Esophagus mucosa (tissue), 1 donor: ENCODE data around the gene HSP90AA1. TPM values are rescaled to one million over a fixed set of nuclear protein-coding genes. Genes with fewer than 3 reads are reported as not detected.
"Not testable (repeated sequence)": the region's sequence is repeated elsewhere in the genome, so short reads cannot be mapped to it uniquely, and the experiment has no call there.

ENCODE experiments used
- ATAC-seq: fragments of 200-7000 bp; cut with Tn5 transposase; one replicate; pipeline ENCODE4 v1.9.1; 2020
- total RNA-seq: library from RNA; stranded (reverse); gene quantifications from one replicate; pipeline ENCODE4 v1.2.4, GENCODE V29; 2023
- donor health status: DM: yes; HTN: yes; CAD: no.

The HSP90AA1 gene
- total RNA-seq, 1 donor from 2014 or later: 192 TPM

- ATAC-seq: peak; percentile 25
Observed at GRCh38 chr14:102094101-102094500, 7.3 kb upstream of the HSP90AA1 start.

- no peak for ATAC-seq
Observed at GRCh38 chr14:102092806-102093205, 6.0 kb upstream of the HSP90AA1 start.

DNA sequence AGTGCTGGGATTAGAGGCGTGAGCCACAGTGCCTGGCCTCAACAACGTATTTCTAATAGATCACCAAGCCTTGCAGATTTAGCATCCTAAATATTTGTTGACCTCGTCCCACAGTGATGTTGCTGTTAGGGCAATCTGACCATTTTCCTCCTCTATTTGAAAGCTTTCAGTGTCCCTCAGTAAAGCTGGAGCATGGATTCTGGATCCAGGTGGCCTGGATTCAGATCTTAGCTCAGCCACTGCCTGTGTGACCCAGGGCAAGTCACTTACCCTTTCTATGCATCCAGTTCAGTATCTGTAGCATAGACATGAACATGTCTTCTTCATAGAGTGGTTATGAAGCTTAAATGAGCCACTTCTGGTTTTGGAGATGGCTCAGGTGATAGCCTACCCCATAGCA, 3.9 kb upstream of the HSP90AA1 start:
- no peak for ATAC-seq

DNA sequence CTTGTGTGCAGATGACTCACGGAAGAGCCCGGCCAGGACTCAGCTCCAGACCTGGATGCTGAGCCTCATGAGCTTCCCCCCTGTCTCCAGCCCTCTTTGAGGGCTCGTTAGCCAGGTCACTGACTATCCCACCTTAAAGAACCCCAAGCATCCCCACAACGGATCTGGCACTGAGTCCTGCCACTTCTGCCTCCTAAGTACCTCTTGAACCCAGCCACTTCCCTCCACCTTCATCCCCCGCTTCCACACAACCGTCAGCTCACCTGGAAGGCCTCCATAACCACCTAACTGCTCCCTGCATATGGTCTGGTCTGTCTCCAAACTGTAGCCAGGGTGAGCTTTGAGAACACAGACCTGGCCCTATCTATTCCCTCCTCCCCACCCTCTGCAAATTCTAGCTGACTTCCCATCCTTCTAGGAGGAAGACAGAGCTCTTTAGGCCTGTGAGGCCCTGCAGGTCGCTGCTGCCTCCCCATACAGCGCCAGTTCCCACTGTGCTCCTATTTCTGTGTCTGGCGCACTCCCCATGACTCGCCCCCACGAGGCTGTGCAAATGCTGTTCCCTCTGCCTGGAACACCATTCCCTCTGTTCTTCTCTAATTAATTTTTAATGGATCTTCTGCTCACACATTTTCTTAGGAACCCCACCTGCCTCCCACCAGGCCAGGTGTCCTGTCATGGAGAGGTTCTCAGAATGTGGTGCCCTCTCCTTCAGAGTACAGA, 2.9 kb upstream of the HSP90AA1 start:
- ATAC-seq: no peak

- peak; percentile 33 for ATAC-seq
Observed at GRCh38 chr14:102088012-102088792, 1.4 kb upstream of the HSP90AA1 start.

DNA sequence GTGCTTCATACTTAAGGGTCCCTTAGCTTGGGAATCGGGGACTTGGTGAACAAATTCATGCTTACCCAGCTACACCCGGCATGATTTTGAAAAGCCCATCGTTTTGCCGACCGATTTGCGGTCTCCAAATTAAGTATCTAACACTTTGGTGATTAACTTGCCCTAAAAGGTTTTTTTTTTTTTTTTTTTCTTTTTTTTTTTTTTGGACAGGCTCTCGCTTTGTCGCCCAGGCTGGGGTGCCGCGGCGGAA, 843 bp upstream of the HSP90AA1 start:
- ATAC-seq: no peak

DNA sequence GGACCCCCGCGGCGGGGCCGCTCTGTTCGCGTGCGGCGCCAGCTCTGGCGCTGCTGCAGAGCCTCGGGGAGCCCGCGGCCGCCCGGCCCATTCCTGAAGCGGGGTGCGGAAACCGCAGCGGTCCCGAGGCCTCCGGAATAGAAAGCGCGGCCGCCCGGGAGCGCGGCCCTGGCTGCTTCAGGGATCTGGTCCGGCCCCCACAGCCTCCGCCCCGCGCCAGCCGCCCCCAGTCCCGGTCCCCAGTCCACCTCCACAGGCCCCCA, 204 bp downstream of the HSP90AA1 start:
- no peak for ATAC-seq

GRCh38 chr14:102085948-102086708, 716 bp downstream of the HSP90AA1 start:
- ATAC-seq: peak; percentile 30

DNA sequence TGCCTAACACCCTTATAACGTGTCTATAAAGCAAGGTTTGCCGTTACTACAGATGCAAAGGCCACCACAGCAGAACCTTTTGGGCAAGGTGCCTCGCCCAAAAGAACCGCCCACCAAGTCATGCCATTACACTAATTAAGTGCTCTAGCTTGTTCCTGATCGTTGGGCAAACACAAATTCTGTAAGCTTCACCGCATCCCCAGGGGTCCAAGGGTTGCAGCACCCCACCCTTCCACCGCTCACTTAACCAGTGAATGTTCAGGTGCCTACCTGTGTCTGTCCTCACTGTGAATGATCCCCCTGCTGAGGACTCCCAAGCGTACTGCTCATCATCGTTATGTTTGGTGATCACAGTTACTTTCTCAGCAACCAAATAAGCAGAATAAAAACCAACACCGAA, 1.4 kb downstream of the HSP90AA1 start:
- ATAC-seq: no peak

GRCh38 chr14:102084931-102085330, 1.9 kb downstream of the HSP90AA1 start:
- ATAC-seq: no peak

- ATAC-seq: not testable (repeated sequence)
Observed at GRCh38 chr14:102084522-102084921, 2.3 kb downstream of the HSP90AA1 start.

- no peak for ATAC-seq
Observed at GRCh38 chr14:102081231-102082080, 5.4 kb downstream of the HSP90AA1 start.

- no peak for ATAC-seq
Observed at GRCh38 chr14:102080183-102081080, 6.4 kb downstream of the HSP90AA1 start.

- no peak for ATAC-seq
Observed at GRCh38 chr14:102079700-102079979, 7.2 kb downstream of the HSP90AA1 start.

DNA sequence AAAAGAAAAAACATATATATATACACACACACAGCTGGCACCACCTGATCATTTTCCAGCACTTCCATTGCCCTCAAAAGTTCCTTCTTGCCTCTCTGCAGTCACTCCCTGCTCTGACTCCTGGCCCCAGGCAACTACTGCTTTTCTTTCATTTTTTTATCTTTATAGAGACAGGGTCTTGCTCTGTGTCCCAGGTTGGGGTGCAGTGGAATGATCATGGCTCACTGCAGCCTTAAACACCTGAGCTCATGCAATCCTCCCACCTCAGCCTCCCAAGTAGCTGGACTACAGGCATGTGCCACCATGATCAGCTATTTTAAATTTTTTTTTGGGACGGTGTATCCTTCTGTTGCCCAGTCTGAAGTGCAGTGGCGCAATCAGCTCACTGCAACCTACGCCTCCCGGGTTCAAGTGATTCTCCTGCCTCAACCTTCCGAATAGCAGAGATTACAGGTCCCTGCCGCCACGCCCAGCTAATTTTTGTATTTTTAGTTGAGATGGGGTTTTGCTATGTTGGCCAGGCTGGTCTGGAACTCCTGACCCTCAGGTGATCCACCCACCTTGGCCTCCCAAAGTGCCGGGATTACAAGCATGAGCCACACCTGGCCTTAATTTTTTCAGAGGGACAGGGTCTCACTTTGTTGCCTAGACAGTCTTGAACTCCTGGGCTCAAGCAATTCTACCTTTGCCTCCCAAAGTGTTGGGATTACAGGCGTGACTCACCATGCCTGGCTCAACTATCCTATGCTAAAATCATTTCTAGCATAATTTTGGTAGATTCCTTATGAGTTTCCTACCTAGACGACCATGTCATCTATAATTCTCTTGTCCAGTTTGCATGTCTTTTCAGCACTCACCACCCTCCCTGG, 7.8 kb downstream of the HSP90AA1 start:
- ATAC-seq: no peak

DNA sequence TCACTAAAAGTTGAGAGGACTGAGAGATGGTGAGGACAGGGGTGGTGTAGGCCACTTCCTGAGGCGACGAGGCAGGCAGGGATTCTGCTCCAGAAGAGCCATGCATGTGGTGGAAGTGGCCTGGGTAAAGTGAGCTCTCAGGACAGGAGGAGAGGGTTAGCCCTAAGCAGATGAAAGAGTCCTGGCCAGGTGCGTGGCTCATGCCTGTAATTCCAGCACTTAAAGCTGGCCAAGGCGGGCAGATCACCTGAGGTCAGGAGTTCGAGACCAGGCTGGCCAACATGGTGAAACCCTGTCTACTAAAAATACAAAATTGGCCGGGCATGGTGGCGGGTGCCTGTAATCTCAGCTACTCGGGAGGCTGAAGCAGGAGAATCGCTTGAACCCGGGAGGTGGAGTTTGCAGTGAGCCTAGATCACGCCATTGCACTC, 8.5 kb downstream of the HSP90AA1 start:
- ATAC-seq: not testable (repeated sequence)

GRCh38 chr14:102077382-102077709, 9.5 kb downstream of the HSP90AA1 start:
- ATAC-seq: peak; percentile 14

DNA sequence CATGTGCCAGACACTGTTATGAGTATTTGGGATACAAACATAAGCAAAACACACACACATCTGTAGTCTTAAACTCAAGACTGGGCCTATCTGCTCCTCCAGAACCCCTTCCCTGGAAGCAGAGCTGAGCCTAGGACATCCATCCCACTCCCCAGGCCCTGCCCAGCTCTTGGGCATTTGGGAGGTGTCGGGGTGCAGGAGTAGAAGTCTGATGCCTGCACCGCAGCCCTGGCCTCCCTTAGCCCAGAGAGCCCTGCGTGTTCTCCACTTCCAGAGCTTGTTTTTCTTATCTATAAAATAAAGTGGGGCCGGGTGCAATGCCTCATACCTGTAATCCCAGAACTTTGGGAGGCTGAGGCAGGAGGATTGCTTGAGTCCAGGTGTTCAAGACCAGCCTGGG, 11.7 kb downstream of the HSP90AA1 start:
- no peak for ATAC-seq

DNA sequence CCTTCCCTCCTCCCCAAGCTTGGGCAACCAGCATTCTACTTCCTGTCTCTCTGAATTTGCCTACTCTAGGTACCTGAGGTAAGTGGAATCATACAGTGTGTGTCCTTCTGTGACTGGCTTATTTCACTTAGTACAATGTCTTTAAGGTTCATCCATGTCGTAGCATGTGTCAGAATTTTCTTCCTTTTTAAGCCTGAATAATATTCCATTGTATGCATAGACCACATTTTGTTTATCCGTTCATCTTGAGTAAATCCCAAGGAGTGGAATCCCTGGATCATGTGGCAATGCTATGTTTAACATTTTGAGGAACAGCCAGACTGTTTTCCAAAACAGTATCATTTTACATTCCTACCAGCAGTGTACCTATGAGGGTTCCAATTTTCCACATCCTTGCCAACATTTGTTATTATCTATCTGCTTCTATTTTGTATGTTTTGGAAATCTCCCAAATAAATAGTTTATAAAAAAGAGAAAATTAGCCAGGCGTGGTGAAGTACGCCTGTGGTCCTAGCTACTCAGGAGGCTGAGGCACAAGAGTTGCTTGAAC, 12.4 kb downstream of the HSP90AA1 start:
- ATAC-seq: no peak

DNA sequence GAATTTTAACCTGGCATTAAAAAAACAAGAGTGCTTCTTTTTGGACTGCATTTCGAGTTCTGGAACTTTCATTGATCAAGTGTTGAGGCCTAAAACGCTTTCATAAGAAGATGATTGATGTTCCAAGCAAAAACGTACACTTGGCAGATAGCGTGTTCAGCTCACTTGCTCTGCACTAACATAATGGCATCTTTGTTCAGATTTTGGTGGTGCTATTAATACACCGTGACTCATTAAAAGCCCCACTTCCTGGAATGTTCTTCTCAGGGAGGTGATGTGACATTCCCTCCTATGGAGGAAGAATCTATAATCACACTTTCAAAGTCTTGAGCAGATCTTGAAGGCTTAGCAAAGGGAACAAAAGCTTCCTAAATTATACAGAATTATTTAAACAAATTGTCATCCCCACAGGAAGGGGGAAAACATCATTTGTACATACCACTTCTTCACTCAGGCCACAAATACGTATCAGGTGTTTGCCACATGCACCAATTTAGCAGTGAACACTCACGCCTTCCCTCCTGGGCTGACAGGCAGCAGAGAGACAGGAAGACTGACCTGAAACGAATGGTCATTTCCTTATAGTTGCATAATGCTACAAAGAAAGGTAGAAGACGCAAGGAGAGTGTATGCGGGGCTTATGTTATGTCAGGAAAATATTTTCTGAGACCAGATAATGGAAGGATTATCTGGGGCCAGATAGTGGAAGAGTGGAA, 15.4 kb downstream of the HSP90AA1 start:
- ATAC-seq: peak; percentile 71
